ENCODE measurements around the gene TLE7.

The TLE7 gene

DNA sequence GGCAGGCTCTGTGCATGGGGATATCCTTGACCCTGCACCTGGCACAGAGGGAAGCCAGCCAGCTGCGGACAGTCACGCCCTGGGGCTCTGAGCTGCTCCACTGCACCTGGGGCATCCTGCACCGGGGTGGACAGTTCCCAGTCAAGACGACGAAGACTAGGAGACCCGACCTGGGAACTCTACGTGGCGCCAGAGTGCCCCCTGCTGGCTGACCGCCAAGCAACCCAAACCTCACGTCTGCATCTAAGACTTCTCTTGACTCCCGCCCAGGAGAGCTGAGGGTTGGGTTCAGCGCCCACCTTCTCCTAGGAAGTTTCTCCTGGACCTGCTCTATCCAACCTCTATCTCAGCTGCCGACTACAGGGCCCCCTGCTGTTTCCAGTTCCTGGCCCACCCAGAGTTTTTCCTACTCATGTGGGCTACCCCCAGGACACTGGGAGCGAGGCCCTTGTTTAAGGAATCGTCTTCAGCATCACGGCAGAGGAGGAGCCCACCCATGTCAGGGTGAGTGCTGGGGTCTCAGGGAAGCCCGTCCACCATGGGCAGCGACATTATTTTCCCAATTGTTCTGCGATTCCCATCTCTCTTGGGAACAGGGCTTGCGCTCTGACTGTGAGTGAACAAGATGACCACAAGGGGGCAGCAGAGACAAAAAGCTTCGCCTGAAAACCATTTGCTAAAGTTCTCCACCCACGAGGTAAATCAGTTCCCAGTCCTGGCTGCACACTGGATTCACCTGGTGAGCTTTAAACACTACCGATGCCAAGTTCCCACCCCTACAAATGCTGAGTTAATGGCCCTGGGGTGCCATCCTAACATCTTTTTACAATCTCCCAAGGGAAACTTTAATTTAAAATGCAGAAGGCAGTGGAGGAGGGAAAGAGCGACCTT is 29.3 kb downstream of the TLE7 start:
- DNase-seq (ENCODE audit: low read depth), result peak; percentile 44

DNA sequence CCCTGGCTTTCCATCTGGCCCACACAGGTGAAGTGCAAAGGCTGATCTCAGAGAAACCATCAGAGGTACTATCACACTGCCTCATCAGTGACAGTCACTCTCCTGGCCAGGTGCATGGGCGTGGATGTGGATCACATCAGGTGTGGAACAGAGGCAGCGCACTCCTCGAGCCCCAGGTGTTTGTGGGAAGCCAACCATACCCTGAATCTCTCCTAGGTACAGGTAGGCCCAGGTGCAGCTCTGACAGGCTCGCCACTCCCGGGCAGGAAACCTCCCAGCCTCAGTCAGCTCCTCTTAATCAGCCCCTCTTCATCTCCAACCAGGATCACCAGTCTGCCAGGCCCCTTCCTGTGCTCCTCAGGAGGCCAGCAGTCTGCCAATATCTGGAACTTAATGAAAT is 31.7 kb downstream of the TLE7 start:
- DNase-seq (ENCODE audit: low read depth), result no peak

DNA sequence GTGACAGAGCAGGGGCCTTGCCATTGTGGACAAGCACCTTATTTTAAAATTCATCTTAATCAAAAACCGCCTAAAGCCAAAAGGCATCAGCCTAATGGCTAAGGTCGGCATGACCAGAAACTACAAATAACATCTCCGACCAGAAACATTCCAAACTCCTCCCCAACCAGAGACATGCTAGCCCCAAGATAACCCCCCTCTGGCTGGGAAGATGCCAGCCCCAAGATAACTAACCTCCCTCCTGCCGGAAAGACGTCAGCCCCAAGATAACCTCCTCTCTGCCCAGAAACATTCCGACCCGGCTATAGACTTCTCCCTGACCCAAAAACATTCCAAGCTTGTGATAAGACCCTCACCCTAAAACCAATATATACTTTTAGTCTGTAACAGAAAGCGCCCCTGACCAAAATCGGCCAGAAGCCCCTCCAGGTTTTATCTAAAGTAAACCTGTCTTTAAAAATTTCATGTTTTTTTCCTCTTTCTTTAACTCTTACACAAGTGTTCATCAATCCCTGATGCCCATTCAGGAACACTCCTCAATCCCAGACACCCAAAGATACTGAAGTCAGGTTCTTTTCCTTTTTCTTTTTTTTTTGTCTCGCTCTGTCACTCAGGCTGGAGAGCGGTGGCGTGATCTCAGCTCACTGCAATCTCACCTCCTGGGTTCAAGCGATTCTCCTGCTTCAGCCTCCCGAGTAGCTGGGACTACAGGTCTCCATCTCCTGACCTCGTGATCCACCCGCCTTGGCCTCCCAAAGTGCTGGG is 32.7 kb downstream of the TLE7 start:
- DNase-seq (ENCODE audit: low read depth), result no peak

DNA sequence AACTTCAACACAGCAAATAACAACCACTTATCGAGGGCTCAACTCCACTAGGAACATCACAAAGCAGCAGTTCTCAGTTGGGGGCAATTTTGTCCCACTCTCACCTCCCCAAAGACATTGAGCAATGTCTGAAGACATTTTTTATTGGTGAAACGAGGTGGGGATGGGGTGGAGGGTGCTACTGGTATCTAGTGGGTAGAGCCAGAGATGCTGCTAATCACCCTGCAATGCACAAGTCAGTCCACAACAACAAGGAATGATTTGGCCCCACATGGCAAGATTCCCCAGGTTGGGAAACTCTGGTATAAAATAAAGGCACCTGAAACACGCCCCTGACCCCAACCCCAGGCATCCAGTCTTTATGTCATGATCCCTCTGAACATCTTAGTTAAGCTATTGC is 33.3 kb downstream of the TLE7 start:
- no peak for DNase-seq (ENCODE audit: low read depth)

DNA sequence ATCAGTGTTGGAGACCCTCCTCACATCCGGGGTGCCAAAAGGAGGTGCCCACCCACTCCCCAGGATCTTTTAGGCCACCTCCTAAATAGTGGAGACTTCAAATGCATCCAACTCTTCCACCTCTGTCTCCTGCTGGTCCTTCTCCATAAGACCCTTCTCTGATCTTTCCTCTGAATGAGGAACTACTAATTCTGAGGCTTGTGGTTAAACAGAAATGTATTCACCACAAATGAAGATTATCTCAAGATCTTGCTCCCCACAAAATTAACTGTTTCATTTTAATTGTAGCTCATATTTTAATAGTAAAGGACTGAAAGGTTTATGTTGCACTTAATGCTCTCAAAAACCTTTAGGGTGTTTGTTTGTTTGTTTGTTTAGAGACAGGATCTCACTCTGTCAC is 34.1 kb downstream of the TLE7 start:
- DNase-seq (ENCODE audit: low read depth), result no peak

DNA sequence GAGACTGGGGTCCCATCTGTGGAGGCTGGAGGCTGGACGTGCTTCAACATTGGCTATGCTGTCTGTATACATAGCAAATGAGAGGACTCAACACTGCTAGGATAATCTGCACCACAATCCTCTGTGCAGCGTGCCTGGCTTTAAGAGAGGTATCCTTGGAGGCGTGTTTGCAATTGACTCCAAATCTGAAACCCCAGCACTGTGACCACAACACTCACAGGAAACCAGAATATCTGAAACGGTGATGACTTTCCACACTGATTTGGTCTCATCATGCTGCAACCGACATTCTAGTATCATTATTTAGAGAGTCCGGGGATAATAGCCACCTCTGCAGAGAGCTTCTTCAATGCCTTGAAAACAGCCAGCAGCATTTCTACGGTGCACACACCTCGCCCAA is 35.1 kb downstream of the TLE7 start:
- no peak for DNase-seq (ENCODE audit: low read depth)

DNA sequence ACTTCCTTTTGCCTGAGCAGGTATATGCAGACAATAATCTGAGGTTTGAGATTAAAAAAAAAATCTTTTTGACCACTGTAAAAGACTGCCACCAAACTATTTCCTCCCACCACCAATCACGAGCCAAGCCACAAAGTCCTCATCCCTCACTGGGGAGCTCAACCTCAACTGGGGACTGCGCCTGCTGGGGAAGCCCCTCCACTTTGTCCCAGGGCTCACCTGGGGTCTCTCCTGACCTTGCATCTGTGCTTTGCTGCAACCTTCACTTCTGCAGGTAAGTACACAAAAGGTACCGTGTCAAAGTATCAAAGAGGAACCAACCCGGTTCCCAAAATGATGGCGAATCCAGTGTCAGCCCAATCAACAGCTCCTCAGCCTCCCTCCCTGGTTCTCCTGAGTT is 35.5 kb downstream of the TLE7 start:
- DNase-seq (ENCODE audit: low read depth), result no peak

DNA sequence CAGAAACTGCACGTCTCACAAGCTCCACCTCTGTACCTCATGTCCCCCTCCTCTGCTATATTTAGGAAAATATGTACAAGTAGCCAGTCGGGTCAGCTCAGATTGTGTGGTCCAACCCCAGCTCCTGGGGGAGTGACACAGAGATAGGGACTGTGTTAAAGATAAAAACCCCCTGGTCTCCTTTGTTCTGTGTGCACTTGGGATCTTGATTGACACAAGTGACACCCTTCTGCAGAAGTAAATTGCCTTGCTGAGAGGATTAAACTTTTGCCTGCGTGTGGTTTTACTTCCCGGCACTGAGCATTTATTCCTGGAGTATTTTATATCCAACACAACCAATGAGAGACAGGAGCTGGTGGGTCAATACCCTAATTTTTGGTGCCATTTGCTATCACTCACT is 37.5 kb downstream of the TLE7 start:
- no peak for DNase-seq (ENCODE audit: low read depth)

DNA sequence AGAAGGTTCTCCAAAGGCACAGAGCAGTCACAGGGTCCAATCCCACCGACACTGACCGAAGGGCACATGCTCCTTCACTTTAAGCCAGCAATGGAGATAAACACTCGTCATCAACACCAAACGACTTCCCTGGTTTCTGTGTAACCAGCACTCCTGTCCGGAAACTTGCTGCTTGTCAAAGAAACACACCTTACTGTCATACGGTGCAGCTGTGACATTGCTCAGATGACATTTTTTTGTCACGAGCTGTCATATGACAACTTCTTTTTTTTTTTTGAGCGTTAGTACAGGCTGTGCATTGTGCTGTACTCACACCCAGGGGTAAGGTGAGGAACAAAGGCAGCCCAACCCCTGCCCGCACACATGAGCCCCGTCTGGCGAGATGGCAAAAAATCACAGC is 39.2 kb downstream of the TLE7 start:
- DNase-seq (ENCODE audit: low read depth), result no peak

DNA sequence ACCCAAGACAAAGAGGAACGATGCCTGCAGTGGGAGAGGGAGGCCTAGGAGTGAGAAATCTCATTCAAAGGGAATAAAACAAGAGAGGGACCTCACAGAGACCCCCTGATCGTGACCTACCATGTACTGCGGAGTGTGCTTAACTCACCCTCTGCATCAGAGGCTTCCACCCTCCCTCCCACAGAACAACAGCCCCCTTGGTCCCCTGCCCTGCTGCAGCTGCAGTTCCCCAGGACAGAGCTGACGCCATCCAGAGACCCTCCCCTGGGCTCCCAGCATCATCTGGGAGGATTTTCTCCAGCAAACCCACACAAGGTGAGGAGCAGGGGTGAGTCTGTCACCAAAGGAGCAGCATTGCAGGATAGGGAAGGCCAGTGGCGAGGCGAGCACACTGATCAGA is 39.8 kb downstream of the TLE7 start:
- DNase-seq (ENCODE audit: low read depth), result no peak

DNA sequence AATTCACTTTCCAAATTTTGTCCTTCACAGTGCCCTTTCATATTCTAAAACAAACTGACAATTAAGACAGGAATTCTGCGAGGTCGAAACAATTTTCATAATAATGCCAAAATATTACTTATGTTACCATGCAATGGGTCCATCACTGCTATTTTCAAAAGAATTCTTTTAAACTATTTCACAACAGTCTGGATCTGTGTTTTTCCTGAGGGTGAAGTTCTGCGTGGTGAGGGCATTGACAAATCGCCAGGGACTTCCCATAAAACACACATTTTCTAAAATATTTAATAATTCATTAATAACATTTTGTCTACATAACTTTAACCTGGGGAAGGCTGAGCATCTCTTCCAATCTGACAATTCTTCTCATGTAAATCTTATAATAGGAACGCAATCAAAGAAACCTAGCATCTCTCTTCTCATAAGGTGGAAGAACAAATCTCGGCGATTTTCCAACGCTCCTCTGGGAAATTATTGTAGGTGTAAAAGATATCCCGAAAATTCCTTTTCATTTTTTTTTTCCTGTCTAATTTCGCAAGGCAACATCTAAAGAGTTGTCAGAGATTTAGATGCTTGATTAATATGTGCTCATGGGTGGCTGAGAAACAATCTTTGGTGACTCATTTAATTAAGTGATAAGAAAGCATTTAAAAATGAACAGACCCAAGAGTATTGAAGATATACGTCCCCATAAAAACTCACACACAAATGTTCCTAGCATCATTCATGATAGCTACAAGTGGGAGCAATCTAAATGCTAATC is 41.9 kb downstream of the TLE7 start:
- no peak for DNase-seq (ENCODE audit: low read depth)

DNA sequence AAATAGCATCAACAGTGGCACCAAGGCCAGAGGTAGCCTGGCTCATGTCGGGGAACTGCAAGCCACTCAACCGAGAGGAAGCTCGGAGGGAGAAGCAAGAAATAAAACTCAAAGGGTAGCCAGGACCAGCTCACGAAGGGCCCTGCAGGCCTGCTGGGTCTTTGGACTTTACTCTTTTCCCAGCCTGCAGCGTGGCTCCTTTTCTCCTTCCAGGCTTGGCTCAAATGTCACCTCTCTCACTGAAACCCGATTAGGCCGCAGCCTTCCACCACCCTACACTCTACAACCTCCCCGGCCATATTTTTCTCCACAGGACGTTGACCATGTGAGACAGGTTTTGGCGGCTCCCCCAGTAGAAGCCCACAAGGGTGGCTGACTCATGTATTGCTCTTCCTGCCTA is 45.3 kb downstream of the TLE7 start:
- DNase-seq (ENCODE audit: low read depth), result no peak

DNA sequence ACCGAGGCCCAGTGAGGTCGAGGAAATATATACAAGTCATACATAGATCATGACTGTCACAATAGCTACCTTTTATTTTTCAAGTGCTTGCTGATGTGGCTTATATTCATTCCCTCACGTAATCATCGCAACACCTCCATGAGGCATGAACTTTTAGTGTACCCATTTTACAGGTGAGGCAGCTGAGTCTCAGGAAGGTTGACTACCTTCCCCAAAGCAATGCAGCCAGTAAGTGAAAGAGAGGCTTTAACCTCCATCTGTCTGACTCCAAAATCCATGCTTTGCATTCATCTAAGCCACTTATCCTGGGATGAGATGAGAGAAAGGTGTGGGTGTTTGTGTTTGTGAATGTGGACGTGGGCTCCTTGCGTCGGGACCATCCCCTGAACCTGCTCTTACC is 52.5 kb downstream of the TLE7 start:
- no peak for DNase-seq (ENCODE audit: low read depth)

DNA sequence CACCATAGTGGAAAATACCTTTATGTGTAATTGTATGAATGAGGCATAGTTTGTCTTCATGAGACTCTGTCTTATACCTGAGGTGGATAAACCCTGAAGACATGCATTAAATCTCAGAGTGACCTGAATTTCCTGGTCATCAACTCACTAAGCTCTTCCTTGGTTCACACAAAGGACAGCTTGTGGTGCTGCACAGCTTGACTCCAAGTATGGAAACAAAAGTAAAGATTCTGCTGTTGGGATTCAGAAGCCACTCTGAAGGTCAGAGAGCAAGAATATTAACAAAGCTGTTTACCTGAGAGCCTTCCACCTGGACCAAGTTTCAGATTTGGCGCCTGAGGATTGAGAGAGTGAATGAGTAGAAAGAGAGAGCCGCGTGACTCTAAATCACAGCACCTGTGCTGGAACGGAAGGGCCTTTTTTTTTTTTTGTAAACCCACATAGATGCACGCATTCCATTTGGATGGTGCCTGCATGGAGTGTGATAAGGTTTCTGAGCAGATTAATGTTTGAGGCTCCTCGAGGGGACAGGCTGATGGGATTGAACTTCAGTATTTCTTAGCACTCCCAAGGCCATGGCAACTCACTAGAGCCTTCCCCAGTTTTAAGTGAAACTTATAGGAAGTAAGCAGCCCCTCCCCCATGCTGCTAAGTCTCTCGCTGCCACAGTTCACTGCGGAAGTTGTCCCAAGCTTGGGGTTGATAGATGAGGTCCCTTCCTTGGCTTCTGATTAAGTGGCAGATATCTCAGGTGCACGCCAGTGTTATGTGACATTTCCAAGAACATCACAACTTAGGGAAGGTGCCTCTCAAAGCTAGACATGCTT is 54.6 kb downstream of the TLE7 start:
- DNase-seq (ENCODE audit: low read depth), result no peak

DNA sequence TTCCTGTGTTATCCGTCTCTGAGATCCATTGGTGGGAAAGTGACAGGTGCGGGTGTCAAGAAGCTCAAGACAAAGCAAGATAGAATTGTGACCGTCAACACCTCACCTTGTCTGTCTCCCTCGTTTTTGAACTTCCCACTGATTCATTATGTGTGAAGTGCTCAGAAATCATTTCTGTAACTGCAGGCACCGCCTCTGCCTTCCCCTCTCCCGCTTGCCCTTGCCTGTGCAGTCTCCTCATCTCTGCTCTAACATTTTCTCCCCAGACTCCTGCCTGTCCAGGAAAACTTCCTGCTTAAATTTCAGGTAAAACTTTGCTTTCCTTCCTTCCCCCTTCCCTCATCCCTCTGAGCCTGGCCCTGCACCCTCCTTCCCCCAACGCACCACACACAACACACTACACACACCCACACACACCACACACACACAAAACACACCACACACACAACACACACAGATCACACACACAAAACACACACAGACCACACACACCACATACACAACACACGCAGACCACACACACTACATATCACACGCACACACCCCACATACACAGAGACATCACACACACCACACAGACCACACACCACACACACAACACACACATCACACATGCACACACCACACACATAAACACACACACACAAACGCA is 57.7 kb downstream of the TLE7 start:
- DNase-seq (ENCODE audit: low read depth), result no peak

DNA sequence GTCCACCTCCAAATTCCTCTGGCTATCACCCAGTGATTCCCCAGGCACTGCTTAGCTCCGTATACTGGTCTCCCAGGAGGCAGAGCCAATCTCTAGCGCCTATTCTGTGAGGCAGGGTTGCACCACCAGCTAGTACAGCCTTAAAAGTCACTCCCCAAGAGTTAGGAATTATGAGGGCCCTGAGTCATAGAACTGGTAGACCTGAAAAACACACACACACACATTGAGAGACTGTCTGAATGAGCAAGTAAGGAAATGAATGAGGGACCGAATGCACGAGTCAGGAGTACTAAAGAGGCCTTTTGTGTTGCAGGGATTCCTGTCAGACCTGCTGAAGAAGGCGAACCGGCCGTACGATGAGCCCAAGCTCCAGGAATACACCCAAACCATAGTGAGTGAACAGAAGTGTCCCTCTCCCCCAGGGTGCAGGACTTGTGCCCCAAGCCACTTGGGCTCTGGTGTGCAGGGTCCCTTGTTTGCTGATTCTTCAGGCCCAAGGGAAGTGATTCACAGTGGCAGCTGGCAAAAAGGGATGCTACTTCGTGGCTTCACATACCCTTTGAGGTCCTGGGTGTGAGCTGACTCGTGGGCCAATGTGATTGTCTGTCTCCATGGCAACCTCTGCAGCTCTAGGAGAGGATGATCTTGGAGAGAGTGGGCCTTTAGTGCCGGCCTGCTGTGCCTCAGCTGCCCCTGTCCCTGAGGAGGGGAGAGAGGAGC is 58.6 kb downstream of the TLE7 start:
- no peak for DNase-seq (ENCODE audit: low read depth)

DNA sequence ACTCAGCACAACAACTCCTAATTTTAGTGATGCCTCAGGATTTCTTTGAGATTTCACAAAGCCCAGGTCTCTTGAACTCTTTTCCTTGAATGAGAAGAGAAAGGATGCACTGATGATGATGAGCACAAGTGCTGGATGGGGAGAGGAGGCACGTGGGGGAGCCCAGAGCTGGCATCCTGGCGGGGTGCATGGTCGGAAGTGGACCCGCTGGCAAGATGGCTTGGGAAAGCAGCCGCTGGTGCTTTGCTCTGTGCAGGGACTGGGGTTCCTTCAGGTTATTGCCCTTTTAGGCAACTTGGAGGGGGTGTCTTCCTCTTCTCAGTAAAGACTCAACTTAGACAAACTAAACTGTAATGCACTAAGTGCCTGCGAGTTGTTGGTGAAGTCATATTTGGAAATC is 61.0 kb downstream of the TLE7 start:
- DNase-seq (ENCODE audit: low read depth), result no peak
